Anterior cingulate cortex (tissue), 58 donors: ENCODE data around the gene CHCHD5.
"Not testable (repeated sequence)": the region's sequence is repeated elsewhere in the genome, so short reads cannot be mapped to it uniquely, and the experiment has no call there.

Experiments used
- DNase-seq, 58 donors: peaks; one replicate each; lab custom pipeline; 2025; lab: John Stamatoyannopoulos, UW

The CHCHD5 gene

DNA sequence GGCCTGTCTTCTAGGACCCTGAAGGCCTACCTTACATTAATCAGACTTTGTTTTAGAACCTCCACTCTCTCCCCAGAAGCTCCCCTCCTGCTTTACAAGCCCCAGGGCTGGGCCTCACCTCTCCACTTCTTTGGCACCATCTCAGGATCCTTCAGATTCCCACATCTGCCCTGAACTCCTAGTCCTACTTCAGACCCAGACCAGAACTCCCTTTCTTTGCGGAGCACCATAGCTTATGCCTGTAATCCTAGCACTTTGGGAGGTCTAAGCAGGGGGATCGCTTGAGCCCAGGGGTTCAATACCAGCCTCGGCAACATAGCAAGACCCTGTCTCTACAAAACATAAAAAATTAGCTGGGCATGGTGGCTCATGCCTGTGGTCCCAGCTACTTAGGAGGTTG is 991 bp downstream of the CHCHD5 start:
- DNase-seq: no peak

GRCh38 chr2:112585873-112586464 is 1.6 kb downstream of the CHCHD5 start:
- no peak for DNase-seq

- DNase-seq: peak in 1 of 58 donors; percentile 10
Measured at GRCh38 chr2:112588611-112589045, 4.2 kb downstream of the CHCHD5 start.

DNA sequence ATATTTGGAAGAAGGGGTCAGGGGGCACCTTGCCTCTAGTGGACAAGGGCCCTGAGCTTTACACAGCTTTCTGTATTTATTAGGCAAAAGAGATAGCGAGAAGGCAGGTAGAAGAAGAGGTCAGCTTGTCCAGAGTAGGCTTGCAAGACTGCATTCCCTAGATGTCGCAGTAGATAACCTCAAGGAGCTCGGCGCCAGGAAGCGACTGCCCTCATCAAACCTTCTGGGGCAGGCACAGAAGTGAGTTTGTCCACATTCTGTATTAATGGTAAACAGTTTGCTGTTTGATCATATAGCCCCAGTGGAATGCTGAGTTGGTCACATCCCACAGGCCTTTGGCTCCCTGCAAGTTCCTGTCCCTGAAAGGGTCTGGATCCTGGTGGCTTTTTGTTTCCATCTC is 7.0 kb downstream of the CHCHD5 start:
- no peak for DNase-seq

DNA sequence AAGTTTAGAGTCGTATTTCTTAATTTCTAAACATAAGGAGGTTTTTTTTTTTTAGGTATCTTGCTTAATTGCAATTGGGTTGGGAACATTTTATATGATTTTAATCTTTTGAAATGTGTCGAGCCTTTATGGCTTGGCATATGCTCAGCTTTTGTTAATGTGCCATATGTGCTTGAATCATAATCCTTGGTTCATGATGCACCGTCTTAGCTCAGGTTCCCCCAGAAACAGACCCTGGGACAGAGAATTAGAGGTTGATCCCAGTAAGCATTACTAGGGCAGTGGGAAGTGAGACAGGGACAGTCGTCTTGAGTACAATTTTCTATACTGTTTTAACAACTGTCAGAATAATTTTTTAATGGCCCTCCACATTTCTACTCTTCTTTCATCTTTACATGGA is 9.3 kb downstream of the CHCHD5 start:
- DNase-seq: no peak

DNA sequence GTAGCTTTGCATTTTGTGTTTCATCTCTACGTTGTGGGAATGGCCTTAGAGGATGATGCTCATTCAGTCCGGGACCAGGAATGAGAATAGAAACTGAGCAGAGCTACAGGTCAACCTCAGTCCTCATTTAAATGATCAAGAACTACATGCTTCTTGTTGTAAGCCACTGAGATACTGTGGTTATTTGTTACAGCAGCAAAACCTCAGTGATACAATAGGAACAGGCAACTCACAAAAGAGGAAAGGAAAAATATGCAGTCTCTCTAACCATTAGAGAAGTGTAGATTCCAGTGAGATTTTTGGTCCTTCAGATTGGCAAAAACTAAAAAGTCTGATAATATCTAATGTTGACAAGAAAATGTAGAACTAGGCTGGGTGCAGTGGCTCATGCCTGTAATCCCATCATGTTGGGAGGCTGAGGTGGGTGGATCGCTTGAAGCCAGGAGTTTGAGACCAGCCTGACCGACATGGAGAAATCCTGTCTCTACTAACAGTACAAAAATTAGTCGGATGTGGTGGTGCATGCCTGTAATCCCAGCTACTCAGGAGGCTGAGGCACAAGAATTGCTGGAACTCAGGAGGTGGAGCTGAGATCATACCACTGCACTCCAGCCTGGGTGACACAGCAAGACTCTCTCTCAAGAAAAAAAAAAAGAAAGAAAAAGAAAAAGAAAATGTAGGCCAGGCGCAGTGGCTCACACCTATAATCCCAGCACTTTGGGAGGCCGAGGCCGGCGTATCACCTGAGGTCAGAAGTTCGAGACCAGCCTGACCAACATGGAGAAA is 13.3 kb downstream of the CHCHD5 start:
- DNase-seq: no peak

- no peak for DNase-seq
Measured at GRCh38 chr2:112600634-112601033, 16.2 kb downstream of the CHCHD5 start.

GRCh38 chr2:112601754-112602153 is 17.3 kb downstream of the CHCHD5 start:
- no peak for DNase-seq

GRCh38 chr2:112602917-112603316 is 18.5 kb downstream of the CHCHD5 start:
- DNase-seq: no peak

- no peak for DNase-seq
Measured at GRCh38 chr2:112603731-112604130, 19.3 kb downstream of the CHCHD5 start.

DNA sequence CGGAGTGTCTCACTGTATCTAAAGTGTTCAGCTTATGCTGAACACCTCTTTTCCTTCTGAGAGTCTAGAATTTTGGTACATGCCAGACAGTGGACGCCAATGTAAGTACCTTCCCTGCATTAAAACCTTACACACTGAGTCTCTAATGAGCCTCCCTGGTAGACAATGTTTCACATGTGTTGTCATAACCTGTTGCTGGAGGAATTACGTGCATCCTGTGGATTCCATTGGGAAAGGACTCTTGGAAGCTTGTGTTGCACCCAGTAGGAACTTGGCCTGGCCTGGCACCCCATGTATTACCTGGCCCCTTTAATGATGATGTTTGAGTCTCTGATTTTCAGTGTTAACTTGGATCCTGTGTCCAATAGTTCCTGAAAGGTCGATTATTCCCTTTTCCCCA is 20.5 kb downstream of the CHCHD5 start:
- DNase-seq: no peak

DNA sequence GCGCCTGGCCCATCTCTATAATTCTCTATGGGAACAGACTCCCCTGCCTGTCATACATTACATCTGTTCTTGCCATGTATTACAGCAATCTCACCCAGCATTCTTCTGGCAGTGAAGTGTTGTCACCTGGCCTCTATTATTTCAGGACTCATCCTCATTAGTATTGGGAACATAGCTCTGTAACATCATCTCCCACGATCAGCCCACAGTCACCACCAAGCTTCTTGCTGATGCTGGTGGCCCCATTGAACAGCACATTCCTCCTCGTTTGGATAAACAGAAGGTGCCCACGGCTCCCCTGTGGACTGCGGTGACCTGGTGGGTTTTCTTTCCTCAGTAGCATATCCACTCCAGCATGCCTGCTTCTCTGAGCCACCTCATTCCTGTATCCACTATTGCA is 21.5 kb downstream of the CHCHD5 start:
- DNase-seq: no peak

DNA sequence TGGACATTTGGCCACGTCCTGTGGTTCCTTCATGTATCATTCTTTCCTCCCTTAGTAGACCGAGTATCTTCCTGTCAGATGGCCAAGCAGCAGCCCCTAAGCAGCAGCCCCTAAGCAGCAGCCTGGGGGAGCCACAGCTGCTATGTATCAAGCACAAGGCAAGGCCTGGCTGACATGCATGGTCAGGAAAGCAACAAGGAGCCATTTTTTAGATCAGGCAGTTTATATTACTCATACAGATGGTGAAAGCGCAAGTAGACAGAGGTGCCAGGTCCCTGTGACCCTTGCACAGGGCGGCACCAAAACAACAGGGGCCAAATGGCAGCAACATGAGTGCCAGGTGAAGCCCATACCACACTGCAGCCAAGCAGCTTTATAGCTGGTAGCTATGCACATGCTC is 22.1 kb downstream of the CHCHD5 start:
- DNase-seq: no peak

DNA sequence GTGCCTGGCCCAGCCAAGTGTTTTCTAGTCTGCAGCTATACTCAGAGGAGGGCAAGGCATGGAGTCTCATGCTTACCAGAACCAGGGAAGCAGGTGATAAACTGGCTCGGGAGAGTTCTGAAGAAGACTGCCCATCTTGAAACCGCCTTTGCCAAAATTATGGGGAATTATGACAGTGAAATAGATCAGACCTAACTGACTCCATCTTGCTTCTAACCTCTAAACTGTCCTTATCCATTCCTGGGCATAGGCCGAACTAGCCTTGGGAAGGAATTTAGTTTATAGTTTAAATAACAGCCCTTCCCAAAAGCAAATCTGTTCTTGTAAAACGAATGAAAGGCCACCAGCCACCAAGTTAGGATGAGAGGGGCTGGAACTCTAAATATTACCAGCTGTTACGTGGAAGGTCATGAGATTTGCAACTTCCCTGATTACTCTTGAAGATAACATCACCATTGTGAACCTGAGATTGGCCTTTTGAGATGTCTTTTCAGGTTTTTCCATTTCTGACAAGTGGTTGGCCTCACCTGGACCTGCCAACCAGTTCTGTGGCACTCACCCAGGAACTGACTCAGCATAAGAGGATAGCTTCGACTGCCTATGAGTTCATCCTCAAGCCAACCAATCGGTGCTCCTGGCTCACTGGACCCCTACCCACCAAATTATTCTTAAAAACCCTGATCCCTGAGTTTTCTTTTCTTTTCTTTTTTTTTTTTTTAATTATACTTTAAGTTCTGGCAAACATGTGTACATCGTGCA is 23.4 kb downstream of the CHCHD5 start:
- DNase-seq: no peak

GRCh38 chr2:112609320-112609719 is 24.9 kb downstream of the CHCHD5 start:
- not testable (repeated sequence) for DNase-seq

DNA sequence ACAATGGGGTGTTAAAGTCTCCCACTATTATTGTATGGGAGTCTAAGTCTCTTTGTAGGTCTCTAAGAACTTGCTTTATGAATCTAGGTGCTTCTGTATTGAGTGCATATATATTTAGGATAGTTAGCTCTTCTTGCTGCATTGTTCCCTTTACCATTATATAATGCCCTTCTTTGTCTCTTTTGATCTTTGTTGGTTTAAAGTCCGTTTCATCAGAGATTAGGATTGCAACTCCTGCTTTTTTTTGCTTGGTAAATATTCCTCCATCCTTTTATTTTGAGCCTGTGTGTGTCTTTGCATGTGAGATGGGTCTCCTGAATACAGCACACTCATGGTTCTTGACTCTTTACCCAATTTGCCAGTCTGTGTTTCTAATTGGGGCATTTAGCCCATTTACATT is 27.9 kb downstream of the CHCHD5 start:
- DNase-seq: not testable (repeated sequence)

DNA sequence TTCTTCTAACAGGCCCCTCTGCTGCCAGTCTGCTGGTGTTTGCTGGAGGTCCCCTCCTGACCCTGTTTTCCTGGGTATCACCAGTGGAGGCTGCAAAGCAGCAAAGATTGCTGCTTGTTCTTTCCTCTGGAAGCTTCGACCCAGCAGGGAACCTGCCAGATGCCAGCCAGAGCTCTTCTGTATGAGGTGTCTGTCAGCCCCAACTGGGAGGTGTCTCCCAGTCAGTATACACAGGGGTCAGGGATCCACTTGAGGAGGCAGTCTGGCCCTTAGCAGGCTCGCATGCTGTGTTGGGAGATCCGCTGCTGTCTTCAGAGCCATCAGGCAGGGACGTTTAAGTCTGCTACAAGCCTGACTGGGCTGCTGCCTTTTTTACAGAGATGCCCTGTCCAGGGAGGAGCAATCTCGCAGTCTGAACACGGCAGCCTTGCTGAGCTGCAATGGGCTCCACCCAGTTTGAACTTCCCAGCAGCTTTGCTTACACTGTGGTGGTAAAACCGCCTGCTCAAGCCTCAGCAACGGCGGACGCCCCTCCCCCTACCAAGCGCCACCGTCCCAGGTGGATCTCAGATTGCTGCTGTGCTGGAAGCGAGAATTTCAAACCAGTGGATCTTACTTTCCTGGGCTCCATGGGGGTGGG is 29.9 kb downstream of the CHCHD5 start:
- DNase-seq: no peak

DNA sequence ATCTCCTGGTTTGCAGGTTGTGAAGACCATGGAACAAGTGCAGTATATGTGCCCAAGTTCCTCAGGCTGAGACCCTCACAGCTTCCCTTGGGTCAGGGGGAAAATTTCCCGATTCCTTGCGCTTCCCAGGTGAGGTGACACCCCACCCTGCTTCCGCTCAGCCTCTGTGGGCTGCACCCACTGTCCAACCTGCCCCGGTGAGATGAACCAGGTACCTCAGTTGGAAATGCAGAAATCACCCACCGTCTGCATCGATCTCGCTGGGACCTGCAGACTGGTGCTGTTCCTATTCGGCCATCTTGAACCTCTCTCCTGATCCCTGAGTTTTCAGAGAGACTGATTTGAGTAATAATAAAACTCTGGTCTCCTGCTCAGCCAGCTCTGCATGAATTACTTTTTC is 30.6 kb downstream of the CHCHD5 start:
- no peak for DNase-seq

- not testable (repeated sequence) for DNase-seq
Measured at GRCh38 chr2:112615798-112616197, 31.4 kb downstream of the CHCHD5 start.

- no peak for DNase-seq
Measured at GRCh38 chr2:112618383-112618782, 34.0 kb downstream of the CHCHD5 start.
